GM12865 (cell line): ENCODE data around the gene RAB1B.

Source experiments
- DNase-seq: peaks from one replicate; pipeline ENCODE4 v3.0.0; 2010; ENCODE audit warnings: low read depth
- H3K4me3 ChIP-seq: 2 replicates; pipeline ENCODE4 v1.5.1; 2011; ENCODE audit warnings: mild to moderate bottlenecking, low read depth, low read length, control low read depth
- TF ChIP-seq, protein P1 (sequence below): IDR thresholded peaks from 2 replicates; pipeline ENCODE4 v1.5.1; 2011; ENCODE audit warnings: low read length, control low read depth, low read depth, inconsistent platforms; ENCODE audit not compliant: insufficient read depth; ENCODE audit errors: missing control alignments

Gene RAB1B

GRCh38 chr11:66259956-66260355 is 8.5 kb upstream of the RAB1B start:
- no peak for DNase-seq
- TF ChIP-seq, protein P1, sequence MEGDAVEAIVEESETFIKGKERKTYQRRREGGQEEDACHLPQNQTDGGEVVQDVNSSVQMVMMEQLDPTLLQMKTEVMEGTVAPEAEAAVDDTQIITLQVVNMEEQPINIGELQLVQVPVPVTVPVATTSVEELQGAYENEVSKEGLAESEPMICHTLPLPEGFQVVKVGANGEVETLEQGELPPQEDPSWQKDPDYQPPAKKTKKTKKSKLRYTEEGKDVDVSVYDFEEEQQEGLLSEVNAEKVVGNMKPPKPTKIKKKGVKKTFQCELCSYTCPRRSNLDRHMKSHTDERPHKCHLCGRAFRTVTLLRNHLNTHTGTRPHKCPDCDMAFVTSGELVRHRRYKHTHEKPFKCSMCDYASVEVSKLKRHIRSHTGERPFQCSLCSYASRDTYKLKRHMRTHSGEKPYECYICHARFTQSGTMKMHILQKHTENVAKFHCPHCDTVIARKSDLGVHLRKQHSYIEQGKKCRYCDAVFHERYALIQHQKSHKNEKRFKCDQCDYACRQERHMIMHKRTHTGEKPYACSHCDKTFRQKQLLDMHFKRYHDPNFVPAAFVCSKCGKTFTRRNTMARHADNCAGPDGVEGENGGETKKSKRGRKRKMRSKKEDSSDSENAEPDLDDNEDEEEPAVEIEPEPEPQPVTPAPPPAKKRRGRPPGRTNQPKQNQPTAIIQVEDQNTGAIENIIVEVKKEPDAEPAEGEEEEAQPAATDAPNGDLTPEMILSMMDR: no peak
- no peak overlapping the region for H3K4me3 ChIP-seq

DNA sequence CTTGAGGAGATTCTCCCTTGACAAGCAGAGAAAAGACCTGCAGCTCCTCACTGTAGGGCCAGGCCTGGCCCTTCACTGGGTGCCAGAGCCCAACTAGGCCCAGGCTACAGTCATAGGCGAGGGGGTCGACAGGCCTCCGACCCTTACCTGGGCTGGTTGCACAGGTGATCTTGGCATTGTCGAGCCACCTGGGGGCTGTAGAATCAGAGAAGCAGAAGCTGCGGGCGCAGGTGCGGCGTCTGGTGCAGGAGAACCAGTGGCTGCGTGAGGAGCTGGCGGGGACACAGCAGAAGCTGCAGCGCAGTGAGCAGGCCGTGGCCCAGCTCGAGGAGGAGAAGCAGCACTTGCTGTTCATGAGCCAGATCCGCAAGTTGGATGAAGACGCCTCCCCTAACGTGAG is 6.9 kb upstream of the RAB1B start:
- no peak overlapping the region for H3K4me3 ChIP-seq
- no peak for DNase-seq
- TF ChIP-seq, protein P1: no peak

- DNase-seq: no peak
- TF ChIP-seq, protein P1: no peak
- no peak overlapping the region for H3K4me3 ChIP-seq
Observed at GRCh38 chr11:66262191-66262590, 6.2 kb upstream of the RAB1B start.

DNA sequence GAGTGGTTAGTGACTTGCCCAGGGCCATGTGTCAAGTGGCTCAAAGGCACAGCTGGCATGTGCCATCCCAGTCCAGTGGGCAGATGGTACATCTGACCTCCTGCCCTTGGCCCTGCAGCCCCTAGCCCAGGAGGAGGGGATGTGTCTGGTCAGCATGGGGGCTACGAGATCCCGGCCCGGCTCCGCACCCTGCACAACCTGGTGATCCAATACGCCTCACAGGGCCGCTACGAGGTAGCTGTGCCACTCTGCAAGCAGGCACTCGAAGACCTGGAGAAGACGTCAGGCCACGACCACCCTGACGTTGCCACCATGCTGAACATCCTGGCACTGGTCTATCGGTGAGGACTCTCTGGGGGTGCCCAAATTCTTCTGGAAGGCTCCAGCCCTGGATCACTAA is 5.7 kb upstream of the RAB1B start:
- TF ChIP-seq, protein P1: no peak
- no peak overlapping the region for H3K4me3 ChIP-seq
- no peak for DNase-seq

DNA sequence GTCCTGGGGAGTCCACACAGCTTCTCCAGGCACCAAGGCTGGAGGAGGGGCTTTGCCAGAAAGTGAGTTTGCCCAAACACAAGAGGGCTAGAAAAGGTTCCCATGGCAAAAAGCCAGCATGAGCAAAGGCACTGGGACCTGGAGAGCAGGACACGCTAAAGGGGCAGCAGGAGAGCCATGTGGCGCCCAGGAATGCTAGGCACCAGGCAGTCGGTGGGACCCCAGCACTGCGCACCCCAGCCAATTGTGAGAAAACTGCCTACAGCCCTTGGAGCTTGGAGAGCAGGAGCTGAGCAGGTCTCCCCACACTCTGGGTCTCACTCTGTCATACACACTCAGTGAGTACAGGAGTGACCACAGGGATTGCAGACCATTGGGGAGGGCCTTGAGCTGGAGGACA is 5.2 kb upstream of the RAB1B start:
- DNase-seq: no peak
- H3K4me3 ChIP-seq: no peak overlapping the region
- TF ChIP-seq, protein P1: no peak

- TF ChIP-seq, protein P1: no peak
- H3K4me3 ChIP-seq: no peak overlapping the region
- DNase-seq: no peak
Observed at GRCh38 chr11:66263785-66264184, 4.7 kb upstream of the RAB1B start.

- no peak for DNase-seq
- TF ChIP-seq, protein P1: no peak
- no peak overlapping the region for H3K4me3 ChIP-seq
Observed at GRCh38 chr11:66264383-66264782, 4.1 kb upstream of the RAB1B start.
